ENCODE results near the gene PIGN.
"Not testable (repeated sequence)": the region's sequence is repeated elsewhere in the genome, so short reads cannot be mapped to it uniquely, and the experiment has no call there.

The PIGN gene

DNA sequence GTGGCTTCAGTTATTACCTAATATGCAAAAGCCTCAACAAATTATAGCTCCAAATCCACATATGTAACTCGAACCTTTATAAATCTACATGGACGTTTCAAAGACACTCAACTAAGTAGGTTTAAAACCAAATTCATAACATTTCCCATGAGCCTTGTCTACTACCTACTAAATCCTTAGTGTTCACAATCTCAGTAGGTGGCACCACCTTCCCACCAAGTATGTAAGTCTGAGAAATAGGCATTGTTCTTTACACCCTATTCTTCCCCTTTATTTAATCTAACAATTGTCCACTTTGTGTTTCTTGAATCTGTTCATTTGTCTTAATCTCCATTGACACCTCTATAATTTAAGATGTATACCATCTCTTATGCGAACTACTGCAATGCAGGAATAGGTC is 4.6 kb downstream of the PIGN start:
- no peak for DNase-seq (ENCODE audit: low spot score)

DNA sequence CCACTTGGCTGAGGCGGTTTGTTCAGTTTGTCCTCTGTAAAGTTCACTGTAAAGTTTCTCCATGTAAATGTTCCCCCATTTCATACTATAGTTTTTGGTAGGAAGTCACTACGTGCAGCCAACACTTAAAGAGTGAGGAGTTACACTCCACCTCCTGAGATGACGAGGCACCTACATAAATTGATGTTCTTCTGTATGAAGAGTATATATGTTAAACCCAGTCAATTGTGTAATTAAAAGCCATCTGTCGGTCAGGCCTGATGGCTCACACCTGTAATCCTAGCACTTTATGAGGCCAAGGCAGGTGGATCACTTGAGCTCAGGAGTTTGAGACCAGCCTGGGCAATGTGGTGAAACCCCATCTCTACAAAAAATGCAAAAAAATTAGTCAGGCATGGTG is 7.6 kb downstream of the PIGN start:
- no peak for DNase-seq (ENCODE audit: low spot score)

DNA sequence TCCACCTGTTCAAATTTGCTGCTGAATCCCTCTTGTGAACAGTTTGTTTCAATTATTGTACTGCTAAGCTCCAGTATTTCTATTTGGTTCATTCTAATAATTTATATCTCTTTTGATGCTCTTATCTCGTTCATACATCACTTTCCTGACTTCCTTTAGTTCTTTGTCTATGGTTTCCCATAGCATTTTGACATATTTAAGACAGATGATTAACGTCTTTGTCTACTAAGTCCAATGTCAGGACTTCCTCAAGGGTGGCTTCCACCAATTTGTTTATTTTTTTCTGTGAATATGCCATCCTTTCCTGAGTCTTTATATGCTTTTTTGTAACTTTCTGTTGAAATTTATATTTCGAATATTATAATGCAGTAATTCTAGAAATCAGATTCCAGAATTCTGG is 9.6 kb downstream of the PIGN start:
- no peak for DNase-seq (ENCODE audit: low spot score)

DNA sequence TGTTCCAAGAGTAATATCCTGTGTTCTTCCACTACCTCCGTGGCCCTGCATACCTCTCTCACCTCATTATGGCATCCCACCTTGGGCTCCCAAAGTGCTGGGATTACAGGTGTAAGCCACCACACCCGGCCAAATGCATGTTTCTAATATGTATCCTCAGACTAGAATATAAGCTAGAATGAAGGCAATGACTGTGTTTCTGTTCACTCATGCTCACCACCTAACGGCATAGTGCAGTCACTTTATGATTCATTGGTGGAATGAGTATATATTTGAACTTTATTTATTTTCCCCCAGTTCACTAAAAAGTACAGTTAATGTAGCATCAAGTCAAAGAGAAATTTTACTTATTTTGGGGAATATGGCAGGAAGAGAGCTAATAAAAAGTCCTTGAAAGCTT is 11.3 kb downstream of the PIGN start:
- DNase-seq (ENCODE audit: low spot score): no peak

DNA sequence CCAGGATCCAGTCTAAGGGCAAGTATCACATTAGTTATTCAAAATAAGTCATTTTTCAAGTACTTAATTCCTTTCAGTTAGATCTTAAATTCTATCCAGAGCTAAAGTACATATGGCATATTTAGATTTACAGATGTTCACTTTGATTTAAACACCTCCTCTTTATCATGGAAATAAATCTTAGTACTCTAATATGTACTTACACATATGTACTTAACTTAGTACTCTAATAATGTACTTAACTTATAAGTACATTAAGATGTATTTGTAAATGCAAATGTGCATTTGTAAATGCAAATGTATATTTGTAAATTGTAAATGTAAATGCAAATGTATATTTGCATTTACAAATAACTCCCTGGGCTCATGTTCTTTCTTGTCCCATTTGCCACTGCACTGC is 14.6 kb downstream of the PIGN start:
- no peak for DNase-seq (ENCODE audit: low spot score)

DNA sequence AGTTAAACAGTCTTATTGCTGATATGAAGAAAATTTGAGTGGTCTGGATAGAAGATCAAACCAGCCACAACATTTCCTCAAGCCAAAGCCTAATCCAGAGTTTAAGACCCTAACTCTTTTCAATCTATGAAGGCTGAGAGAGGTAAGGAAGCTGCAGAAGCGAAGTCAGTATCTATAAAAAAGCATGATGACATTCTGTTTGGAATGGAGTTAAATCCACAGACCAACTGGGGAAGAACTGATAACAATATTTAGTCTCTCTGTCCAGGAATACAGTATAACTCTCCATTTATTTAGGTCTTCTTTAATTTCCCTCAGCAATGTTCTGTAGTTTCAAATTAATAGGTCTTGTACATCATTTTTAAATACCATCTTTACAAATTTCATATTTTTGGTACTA is 16.0 kb downstream of the PIGN start:
- DNase-seq (ENCODE audit: low spot score): no peak

DNA sequence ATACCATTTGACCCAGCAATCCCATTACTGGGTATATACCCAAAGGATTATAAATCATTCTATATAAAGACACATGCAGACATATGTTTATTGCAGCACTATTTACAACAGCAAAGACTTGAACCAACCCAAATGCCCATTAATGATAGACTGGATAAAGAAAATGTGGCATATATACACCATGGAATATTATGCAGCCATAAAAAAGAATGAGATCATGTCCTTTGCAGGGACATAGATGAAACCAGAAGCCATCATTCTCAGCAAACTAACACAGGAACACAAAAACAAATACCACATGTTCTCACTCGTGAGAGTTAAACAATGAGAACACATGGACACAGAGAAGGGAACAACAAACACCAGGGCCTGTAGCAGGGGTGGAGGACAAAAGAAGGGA is 20.3 kb downstream of the PIGN start:
- DNase-seq (ENCODE audit: low spot score): not testable (repeated sequence)

DNA sequence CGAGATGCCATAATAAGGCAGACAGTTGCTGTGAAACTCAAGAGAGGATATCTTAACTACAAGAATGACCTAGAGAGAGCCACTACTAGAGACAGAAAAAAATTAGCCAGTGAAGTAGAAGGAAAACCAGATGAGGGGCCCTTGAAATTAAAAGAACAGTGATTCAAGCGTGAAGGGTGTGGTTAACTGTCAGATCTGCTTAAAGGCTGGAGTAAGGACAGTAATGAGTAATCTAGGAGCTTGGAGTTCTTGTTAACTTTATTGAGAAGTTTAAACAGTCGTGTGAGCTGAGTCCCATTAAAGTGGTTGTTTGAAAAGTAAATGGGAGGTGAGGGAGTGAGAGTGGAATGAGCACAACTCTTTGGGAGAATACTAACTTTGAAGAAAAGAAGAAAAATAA is 21.3 kb downstream of the PIGN start:
- DNase-seq (ENCODE audit: low spot score): peak; percentile 10

DNA sequence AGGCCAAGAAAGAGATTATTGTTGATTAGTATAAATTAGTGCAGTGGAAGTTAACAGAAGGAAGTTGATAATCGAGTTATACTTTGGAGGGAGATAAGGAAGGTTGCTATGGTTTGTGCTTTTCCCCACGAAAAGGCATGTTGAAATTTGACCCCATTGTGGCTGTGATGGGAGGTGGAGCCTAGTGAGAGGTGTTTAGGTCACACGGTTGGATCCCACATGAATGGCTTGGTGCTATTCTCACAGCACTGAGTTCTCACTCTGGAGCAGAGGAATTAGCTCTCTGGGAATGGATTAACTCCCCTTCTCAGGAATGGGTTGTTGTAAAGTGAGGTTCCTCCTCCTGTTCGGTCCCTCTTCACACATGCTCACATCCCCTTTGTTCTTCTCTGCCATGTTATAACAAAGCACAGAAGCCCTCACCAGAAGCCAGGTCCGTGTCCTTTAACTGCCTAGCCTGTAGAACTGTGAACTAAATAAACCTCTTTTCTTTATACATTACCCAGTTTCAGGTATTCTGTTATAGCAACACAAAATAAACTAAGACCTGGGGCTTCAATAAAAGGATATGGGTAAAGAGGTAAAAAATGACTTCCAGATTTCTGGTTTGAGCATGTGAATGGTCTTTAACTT is 21.9 kb downstream of the PIGN start:
- DNase-seq (ENCODE audit: low spot score): no peak

DNA sequence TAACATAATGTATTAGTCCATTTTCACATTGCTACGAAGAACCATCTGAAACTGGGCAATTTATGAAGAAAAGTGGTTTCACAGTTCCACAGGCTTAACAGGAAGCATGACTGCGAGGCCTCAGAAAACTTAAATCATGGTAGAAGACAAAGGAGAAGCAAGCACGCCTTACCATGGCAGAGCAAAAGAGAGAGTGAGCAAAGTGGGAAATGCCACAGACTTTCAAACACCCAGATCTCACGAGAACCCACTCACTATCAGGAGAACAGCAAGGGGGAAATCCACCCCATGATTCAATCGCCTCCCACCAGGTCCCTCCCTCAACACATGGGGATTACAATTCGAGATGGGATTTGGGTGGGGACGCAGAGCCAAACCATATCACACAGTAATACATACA is 22.5 kb downstream of the PIGN start:
- DNase-seq (ENCODE audit: low spot score): no peak

DNA sequence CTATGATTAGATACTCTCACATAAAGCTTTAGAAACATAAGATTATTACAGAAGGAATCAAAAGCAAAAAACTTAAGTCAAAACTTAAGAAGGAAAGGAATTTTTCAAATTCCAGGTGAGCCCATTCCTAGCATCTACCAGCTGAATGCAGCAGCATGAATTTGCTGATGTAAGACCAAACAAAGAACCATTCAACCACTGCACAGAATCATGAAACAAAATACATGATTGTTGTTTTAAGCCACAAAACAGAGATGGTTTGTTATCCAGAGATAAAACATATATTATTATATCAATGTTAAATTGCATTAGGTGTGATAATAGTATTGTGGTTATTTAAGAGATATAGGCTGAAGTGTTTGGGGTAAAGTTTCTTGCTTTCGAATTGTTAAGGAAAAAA is 29.0 kb downstream of the PIGN start:
- DNase-seq (ENCODE audit: low spot score): no peak

DNA sequence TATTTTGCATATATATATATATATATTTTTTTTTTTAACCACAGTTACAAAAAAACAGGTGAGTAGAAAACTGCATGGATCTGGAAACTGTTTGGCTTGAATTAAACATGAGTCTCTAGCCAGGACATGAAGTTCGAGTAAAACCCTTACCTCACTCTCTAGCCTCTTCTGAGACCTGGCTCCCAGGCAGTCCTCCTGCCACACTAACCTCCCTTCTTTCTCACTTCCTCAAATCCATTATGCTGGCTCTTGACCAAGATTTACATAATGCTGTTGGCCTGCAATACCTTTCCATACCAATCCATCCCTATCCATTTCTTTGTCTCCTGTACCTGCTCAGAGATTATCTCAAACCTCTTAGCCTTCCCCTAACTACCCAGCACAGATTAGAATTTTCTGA is 34.0 kb downstream of the PIGN start:
- no peak for DNase-seq (ENCODE audit: low spot score)

DNA sequence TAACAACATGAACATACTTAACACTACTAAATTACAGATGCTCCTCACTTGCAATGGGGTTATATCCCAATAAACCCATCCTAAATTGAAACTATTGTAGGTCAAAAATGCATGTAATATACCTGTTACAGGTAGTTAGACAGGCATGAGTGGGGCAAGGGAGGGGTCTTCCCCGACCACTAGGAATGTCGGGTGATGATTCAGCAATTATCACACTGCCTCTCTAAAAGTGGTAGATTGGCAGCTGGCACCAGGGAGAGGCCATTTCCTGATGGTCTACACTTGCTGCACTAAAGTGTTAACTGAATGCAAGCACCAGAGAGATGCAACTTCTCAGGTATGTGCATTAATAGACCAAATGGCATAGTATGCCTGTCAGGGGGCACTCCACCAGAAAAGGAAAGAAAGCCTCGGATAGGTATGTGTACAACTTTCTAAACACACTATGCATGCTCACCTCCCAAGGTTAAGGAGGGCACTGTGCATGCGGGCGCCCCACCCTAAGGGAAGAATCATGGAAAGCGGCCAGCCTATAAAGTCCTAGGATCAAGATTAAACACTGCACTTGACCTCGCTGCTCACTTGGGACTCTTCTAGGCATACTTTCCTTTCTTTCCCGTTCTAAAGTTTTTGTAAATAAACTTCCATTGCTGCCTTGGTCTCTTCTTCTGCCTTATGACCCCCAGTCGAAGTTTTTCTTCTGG is 35.6 kb downstream of the PIGN start:
- DNase-seq (ENCODE audit: low spot score): no peak

DNA sequence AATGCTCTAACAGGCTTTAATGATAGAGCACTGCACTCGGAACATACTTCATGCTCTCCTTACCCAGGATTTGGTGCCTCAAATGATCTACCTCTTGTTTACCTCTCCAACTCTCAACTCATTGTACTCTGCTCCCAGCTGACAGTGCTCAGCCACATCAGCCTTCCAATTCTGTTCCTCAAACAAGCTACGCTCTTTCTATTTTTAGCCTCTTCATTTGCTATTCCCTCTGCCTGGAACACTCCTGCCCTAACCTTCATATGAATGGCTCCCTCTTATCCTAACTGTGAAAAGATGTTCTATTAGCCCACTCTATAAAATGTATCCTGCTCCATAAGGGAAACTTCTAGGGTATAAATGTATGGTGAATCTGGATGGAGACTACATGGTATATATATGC is 42.5 kb downstream of the PIGN start:
- DNase-seq (ENCODE audit: low spot score): no peak

DNA sequence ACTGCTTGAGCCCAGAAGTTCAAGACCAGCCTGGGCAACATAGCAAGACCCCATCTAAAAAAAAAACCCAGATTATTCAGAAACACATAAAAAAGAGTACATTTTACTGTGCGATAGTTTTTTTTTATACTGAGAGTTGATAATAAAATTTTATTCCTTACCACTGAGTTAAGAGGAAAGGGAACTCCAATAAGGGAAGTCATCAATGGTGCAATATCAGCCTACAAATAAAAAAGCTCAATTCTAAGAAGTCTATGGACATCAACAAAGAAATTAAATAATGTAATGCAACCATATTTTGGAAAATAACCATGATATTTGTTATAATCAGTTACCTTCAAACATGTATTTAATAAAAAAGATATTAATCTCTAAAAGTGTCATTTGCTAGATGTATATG is 46.6 kb downstream of the PIGN start:
- DNase-seq (ENCODE audit: low spot score): no peak

DNA sequence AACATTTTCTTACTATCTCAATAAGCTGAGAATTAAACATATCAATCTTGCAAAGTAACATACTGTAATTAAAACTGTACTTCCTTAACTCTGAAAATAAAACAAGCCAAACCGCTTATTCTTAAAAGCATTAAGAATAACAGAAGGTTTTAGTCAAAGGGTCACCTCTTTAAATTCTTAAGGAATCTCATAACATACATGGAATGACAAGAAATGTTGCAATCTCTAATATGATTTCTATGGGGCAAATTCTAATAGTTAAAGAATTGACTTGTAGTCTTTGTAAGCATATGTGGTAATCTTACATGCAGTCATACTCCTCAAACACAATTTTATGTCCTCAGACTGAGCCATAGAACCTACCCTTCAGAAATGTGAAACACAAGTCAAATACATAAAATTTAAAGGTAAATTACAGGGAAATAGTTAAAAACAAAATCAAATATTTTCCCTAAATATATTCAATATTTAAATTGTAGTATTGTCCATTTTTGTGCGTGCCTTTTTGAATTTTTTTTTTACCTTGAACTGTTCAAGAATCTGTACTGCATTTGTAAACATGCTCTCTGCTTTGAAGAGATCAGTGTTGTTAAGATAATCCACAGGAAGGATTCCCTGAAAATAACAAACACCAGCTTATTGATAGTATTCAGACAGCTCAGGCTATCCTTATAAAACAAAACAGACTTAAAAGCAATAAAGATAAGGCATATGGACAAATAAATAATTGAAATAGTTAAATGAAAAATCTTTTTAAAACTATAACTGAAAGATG is 48.2 kb downstream of the PIGN start:
- no peak for DNase-seq (ENCODE audit: low spot score)

DNA sequence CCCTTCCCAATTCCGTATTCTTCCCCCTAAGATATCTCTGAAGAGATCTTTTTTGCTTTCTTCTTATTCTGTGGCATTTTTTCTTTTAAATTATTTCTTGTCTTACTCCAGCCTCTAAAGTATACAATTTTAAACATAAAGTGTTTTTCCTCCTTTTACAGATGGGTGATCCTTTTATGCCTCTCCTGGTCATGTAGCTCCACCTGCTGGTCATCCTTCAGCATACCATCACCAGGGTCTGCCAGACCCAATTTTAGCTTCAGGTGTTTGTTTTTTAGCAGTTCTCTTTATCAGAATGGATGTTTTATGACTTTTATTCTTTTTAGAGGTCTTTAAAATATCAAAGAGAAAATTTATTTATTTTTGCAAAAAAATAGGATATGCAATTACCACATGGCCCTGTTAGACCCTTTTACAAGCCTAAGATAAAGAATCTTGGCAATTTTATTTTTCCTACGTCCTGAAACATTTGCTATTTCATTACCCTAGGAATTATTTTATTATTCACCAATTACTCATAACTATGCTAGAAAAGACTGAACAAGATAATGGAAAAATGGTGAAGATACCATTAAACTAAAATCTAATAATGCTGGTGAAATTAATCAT is 55.5 kb downstream of the PIGN start:
- DNase-seq (ENCODE audit: low spot score): peak; percentile 77

DNA sequence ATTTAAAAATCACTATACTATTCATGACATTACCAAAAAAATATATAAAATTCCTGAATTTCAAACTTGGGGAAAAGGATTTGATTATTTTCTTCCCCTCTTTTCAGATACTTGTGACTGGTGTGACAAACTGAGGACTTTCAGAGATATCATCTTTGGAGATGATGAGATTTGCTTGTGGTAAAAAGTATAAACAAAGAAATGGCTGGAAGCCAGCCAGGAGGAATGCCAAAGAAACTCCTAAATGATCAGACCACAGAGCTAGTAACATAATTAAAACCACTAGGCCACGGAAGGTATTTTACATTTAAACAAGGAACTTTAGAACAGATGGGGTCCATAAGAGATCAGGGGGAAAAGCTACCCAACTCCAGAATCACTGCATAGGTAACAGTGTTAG is 58.7 kb downstream of the PIGN start:
- peak; percentile 14 for DNase-seq (ENCODE audit: low spot score)

DNA sequence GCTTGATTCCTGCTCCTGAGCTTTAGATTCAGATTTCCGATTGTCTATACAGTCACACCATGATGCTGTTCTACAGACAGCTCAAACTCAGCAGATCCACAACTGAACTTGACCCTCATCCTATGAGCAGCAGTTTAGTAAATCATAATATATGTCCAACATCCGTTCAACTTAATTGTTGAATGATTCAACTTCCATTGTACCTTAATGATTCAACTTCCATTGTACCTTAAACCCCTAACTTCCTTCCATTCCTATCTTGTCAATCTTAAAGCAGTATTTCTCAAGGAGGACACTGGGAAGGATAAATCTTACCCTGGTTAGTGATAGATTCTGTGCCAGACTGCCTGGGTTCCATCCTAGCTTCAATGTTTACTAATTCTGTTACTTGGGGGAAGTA is 60.1 kb downstream of the PIGN start:
- no peak for DNase-seq (ENCODE audit: low spot score)

DNA sequence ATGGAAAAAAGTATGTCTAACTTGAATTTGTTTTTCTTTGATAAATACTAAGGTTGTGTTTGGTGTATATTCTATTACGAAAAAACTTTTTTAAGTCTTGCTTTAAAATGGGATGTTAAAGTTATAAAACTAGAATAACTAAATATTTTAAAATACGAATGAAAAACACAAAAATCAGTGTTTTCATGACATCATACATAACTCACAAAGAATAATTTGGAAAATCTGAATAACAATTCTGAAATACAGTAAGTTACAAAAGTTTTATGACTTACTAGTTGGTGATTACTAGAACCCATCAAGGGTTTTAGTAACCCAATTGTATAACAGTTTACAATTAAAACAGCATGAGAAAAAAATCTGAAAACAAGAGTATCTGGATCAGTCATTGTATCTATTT is 61.2 kb downstream of the PIGN start:
- DNase-seq (ENCODE audit: low spot score): no peak

DNA sequence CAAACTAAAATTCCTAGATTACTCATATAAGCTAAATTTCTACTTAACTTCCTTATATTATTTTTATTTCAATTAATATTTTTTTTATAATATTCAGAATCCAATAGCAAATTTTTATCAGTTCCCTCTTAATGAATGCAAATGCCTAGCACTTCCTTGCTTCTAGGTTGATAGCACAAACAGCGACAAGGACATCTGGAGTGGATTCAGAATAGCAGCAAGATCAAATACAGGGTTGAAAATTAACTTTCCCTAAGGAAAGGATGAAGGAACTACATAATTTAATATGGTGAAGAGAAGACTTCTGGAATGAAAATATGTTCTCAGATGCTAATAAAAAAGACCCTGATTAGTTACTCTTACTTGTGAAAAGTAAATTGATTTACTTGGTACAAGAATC is 64.5 kb downstream of the PIGN start:
- DNase-seq (ENCODE audit: low spot score): no peak

DNA sequence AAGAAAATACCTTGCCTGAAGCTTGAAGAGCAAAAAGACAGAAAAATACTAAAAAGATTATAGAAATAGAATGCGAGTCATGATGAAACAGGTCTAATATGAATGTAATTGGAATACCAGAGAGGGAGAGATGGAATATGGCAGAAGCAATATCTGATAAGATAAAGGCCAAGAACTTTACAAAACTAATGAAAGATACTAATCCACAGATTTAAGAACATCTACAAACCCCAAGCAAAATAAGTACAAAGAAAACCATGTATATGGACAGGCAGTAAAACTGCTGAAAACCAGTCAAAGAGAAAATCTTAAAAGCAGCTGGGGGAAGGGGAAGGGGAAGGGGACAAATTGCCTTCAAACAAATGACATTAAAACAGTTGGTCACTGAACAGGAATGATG is 67.0 kb downstream of the PIGN start:
- no peak for DNase-seq (ENCODE audit: low spot score)

DNA sequence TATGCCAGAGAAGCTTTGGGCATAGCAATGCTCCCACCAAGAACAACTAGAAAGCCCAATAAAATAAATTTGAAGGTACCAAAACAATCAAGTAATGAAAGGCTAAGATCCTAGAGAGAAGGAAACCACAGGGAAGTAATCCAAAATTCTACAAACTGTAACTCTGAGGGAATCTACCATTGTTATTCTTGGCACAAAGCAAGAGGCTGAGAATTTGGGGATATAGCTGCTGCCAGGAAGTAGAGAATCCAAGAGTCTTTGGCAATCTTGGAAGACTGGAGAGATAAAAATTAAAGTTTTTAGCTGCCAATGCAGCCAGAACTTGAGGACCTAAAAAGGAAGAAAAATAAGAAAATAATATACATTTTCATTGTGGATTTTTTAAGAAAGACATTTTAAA is 68.5 kb downstream of the PIGN start:
- DNase-seq (ENCODE audit: low spot score): peak; percentile 78

Measured in AG20443 (cell line).